ENCODE data around the gene PTPN3. TPM values are rescaled to one million over a fixed set of nuclear protein-coding genes. Genes with fewer than 3 reads are reported as not detected.

The PTPN3 gene, protein sequence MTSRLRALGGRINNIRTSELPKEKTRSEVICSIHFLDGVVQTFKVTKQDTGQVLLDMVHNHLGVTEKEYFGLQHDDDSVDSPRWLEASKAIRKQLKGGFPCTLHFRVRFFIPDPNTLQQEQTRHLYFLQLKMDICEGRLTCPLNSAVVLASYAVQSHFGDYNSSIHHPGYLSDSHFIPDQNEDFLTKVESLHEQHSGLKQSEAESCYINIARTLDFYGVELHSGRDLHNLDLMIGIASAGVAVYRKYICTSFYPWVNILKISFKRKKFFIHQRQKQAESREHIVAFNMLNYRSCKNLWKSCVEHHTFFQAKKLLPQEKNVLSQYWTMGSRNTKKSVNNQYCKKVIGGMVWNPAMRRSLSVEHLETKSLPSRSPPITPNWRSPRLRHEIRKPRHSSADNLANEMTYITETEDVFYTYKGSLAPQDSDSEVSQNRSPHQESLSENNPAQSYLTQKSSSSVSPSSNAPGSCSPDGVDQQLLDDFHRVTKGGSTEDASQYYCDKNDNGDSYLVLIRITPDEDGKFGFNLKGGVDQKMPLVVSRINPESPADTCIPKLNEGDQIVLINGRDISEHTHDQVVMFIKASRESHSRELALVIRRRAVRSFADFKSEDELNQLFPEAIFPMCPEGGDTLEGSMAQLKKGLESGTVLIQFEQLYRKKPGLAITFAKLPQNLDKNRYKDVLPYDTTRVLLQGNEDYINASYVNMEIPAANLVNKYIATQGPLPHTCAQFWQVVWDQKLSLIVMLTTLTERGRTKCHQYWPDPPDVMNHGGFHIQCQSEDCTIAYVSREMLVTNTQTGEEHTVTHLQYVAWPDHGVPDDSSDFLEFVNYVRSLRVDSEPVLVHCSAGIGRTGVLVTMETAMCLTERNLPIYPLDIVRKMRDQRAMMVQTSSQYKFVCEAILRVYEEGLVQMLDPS
- total RNA-seq (2022; extraction: Qiagen RNA extraction; ENCODE audit: low read depth) = 13.3 to 17.1 TPM (median 15.5 TPM) in 5 replicates

DNA sequence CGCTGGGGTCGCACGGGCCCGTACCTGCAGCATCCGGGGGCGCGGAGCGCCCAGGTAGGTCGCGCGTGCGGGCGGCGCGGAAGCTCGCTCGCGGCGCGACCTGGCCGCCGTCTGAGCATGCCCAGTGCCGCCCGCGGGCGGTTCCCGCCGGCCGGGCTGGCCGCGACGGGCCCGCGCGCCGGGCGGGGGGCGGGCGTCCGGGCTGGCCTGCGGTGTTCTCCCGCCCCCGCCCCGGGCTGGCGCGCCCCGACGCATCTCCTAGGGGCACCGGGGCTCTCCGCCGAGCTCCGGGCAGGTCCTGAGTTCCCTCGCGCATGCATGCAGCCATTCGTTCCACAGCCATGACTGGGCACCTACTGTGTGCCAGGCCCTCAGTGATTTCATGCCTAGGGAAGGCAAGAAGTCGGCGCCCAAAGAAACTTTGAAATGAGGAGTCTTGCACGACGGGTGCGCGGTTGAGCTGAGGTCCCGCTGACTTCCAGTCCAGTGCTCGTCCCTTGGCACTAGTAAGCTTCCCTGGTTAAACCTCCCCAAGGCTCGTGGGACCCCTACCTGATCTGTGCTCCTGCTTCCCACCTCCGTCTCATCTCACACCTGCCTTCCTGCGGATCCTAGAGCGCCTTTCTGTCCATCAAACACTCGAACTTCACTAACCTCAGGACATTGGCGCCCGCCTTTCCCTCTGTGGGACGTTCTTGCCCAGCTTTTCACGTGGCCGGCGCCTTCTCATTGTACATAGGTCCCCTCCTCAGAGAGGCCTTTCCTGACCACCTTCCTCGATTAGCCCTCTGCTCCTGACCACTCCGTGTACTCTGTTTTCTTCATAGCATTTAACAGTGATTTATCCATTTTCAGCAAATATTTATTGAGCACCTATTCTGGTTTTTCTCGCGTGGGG, at the start of gene PTPN3:
Gene PTPN3, minus strand, starts transcription at position 113 of the 898 bp plus-strand sequence. CDS start 34,873 bp downstream, outside the sequence.

Other genes starting within 250 kb of the PTPN3 start
- 7.8 to 9.8 TPM (median 9.4 TPM) in 5 replicates for gene EPB41L4B, start 177.2 kb downstream of the PTPN3 start, total RNA-seq (2022; extraction: Qiagen RNA extraction; ENCODE audit: low read depth)

All from A549 treated with CpdA at 1 μM for 4 hours (cell line).